ENCODE data around the gene CKS1B.
A peak's percentile ranks its signal among the peaks of the same experiment; 100 is the strongest.
"Not testable (repeated sequence)": the region's sequence is repeated elsewhere in the genome, so short reads cannot be mapped to it uniquely, and the experiment has no call there.

The CKS1B gene

GRCh38 chr1:154988058-154988954, 13.8 kb downstream of the CKS1B start:
- no peak for DNase-seq

- no peak for DNase-seq
Observed at GRCh38 chr1:154989195-154989860, 14.8 kb downstream of the CKS1B start.

GRCh38 chr1:154990276-154990675, 15.8 kb downstream of the CKS1B start:
- DNase-seq: no peak

GRCh38 chr1:154992721-154993571, 18.5 kb downstream of the CKS1B start:
- no peak for DNase-seq

GRCh38 chr1:154993572-154994268, 19.2 kb downstream of the CKS1B start, which contains the start of gene LENEP:
TSS of gene LENEP (plus strand) at chr1:154993586. CDS start at chr1:154993608, 22 bp downstream.
- no peak for DNase-seq

DNA sequence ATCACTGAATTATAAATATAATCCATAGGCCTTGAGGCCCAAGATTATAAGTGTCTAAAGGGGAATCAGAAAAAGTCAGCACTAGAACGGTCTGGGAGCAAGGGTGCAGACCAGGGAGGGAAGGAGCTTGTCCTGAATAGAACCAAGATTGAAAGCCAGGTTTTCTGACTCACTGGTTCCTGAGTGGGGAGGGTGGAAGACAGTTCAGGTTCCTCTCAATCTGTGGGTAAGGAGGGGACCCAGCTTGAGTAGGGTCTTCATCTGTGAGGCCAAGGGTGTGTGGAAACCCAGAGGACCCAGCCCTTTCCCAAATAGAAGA, 19.7 kb downstream of the CKS1B start:
- DNase-seq: no peak

GRCh38 chr1:154994591-154994990, 20.1 kb downstream of the CKS1B start:
- no peak for DNase-seq

DNA sequence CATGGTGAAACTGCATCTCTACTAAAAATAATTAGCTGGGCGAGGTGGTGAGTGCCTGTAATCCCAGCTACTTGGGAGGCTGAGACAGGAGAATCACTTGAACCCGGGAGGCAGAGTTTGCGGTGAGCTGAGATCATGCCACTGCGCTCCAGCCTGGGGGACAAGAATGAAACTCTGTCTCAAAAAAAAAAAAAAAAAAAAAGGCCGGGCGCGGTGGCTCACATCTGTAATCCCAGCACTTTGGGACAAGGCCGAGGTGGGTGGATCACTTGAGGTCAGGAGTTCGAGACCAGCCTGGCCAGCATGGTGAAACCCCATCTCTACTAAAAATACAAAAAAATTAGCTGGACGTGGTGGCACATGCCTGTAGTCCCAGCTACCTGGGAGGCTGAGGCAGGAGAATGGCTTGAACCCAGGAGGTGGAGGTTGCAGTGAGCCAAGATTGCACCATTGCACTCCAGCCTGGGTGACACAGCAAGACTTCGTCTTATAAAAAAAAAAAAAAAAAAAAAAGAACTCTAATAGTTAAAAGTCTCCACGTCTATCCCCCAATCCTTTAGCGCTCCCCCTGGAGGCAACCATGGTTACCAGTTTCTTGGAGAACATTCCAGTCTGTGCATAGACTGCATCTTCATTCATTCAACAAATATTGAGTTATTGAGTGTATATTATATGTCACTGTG, 21.0 kb downstream of the CKS1B start:
- not testable (repeated sequence) for DNase-seq

DNA sequence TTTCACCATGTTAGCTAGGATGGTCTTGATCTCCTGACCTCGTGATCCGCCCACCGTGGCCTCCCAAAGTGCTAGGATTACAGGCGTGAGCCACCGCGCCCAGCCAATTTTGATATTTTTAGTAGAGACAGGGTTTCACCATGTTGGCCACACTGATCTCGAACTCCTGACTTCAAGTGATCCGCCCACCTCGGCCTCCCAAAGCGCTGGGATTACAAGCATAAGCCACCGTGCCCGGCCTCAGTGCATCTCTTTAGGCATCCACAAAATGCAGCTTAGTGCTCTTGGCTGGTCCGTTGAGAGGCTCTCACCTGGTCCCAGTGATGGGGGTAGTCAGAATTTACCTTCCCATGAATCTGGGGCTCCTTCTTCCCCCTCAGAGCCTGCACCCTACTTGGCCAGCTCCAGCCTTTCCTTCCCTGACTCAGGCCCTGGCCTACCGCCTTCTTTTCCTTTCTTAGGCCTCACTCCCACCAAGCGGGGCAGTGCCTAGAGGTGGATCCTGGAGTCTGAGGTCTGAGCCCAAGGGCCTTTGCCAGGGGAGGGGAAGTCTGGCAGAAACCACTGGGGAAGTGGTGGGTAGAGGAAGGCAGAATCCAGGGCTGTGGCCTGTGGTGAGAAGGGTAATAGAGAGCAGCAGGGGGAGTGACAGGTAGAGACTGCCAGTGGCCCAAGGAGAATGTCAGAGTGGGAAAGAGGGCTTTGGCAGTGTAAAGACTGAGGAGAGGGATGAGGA, 22.7 kb downstream of the CKS1B start:
- no peak for DNase-seq

- DNase-seq: no peak
Observed at GRCh38 chr1:154998201-154998780, 23.8 kb downstream of the CKS1B start.

DNA sequence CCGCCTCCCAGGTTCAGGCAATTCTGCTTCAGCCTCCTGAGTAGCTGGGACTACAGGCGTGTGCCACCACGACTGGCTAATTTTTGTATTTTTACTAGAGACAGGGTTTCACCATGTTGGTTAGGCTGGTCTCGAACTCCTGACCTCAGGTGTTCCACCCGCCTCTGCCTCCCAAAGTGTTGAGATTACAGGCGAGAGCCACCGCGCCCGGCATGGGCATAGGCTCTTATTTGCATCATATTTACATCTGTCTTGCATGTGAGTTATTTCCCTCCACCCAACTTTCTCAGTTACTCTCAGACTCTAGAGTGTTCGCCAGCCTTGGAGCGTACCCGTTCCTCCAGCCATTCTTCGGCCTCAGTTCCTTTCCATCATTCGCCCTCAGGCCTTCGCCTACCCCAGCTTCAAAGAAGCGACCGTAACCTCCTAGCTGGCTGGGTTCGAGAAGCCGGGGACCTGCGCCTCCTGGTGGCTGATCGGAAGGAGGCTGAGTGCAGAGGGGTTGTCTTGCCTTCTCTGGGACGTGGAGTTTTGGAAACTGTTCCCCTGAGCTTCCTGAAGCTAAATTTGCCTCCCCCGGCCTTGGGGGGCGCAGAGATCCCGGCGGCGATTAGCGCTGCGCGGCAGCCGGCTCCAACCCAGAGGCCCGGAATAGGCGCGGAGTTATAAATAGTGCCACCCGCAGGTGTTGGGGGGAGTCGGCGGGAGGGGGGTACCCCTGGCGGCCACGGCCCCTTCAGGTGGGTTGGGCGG, 24.5 kb downstream of the CKS1B start:
- DNase-seq: peak; percentile 75

DNA sequence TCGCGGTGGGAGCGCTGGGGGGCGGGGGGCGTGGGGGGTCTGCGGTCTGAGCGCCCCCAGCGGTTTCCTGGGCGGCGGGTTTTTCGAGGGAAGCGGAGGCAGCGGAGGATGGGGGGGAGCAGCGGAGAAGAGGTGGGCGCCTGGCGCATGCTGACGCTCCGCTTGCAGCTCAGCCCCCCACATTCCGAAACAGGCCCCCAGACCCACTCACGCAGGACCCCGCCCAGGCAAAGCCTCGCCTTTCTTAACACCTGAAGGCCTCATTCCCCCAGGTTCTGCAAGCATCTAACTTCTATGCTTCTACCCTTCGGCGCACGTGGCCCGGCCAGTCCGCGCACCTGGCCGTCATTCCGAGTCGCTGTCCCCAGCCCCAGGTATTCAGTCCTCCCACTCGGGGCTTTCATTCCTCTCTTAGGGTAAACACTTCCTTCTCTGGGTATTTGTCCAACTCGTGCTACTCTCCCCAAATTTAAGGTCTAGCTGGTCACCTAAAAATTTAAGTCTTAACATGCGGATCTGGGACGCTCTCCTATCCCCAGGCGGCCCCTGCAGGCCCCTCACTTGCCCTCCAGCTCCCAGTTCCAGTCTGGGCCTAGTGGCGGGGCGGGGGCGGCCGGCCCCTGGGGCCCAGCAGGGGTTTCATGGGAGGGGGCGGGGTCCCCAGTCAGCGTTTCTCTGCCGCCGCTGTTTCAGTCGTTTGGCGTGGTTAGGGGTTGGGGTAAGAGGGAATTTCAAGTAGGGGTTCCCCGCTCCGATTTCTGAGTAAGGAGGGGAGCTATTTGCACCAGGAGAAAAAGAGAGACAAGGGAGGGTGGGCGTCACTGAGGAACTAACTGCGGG, 25.3 kb downstream of the CKS1B start:
- DNase-seq: peak; percentile 72

DNA sequence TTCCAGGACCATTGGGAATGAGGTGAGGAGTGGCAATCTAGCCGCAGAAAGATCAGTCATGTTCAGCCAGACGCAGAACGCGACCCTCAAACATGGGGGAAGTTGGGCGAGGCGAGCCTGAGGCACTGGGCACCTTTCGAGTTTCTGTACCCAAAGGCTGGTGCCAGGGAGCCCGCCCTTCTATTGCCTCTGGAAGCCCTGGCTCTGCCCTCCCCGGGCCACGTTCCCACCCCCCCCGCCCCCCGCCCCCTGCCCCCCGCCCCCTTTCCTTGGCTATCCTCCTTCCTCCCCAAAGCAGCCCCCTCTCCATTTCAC, 25.9 kb downstream of the CKS1B start:
- DNase-seq: no peak

- peak; percentile 85 for DNase-seq
Observed at GRCh38 chr1:155000726-155001424, 26.4 kb downstream of the CKS1B start.

DNA sequence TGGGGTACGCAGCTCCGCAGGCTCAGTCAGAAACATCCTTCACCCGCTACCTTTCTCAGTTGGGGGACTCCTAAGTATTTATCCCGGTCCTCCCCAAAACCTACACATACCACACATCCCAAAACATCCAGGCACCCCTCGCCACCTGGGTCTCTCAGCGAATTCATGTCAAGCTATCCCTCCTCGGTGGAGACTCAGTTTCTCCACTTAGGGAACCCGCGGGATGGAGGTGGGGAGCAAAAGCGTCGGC, 26.9 kb downstream of the CKS1B start:
- no peak for DNase-seq

DNA sequence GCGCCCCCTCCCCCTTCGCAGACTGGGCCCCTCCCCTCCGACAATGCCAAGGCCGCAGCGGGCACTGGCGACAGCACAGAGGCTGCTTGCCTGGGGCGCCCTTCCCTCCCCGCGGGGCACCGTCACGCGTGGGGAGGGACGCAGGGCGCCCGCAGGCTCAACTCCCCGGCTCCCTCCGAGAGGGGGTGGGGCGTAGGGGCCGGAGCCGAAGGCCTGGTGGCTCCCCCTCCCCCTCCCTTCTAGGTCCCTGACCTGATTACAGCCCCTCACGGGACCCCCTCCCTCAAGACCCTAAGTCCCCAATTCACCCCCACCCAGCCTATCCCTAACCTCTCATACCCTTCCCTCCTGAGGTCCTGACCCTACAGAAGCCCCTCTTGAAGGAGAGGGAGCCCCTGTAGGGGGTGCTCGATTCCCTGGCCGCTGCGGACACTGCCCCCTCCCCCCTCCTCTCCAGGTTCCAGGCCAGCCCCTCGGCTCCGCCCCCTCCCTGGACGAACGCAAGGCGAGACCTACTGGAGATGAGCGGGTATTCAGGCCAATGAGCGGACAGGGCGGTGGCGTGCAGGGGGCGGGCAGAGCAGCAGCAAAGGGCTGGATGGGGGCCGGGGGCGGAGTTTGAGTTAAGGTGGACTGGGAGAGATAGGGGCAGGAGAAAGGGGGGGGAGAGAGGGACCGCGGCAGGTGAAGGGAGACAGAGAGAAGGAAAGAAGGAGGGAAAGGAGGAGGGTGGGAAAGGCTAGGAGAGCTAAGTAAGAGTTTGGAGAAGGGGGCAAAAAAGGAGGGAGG, 27.4 kb downstream of the CKS1B start:
- peak; percentile 99 for DNase-seq

- no peak for DNase-seq
Observed at GRCh38 chr1:155002464-155003226, 28.2 kb downstream of the CKS1B start, which contains the start of gene ZBTB7B. TSS of gene ZBTB7B (plus strand) at chr1:155002802. CDS start at chr1:155014661, 11,859 bp downstream.
